Sigmoid colon (tissue), 7 donors: ENCODE data around the gene UNCX. TPM values are rescaled to one million over a fixed set of nuclear protein-coding genes. Genes with fewer than 3 reads are reported as not detected.

Source experiments
- DNase-seq: peaks from one replicate; pipeline ENCODE4 v3.0.0-alpha.2; 2019
- H3K27ac ChIP-seq, 4 donors: fragments of 200-600 bp; sonication (generic); one replicate each; pipeline ENCODE4 v1.5.1; 2016 to 2019; ENCODE audit warnings: mild to moderate bottlenecking in 1 of 4
- H3K27me3 ChIP-seq, 3 donors: fragments of 200-600 bp; sonication (generic); one replicate each; pipeline ENCODE4 v1.5.1; 2019; ENCODE audit warnings: mild to moderate bottlenecking in 1 of 3
- H3K36me3 ChIP-seq, 4 donors: fragments of 200-600 bp; sonication (generic); one replicate each; pipeline ENCODE4 v1.5.1; 2016 to 2019
- H3K4me1 ChIP-seq, 4 donors: fragments of 200-600 bp; sonication (generic); one replicate each; pipeline ENCODE4 v1.5.1; 2017 to 2019
- H3K4me3 ChIP-seq, 4 donors: fragments of 200-600 bp; sonication (generic); one replicate each; pipeline ENCODE4 v1.5.1; 2017 to 2019; ENCODE audit warnings: mild to moderate bottlenecking in 2 of 4, moderate library complexity in 1 of 4
- H3K9me3 ChIP-seq, 4 donors: fragments of 200-600 bp in 3 of 4; sonication (generic) in 3 of 4; one replicate each; pipeline versions ENCODE4 v1.5.1 to v1.6.1; 2013 to 2019
- CTCF ChIP-seq, 4 experiments: fragments of 450-650 bp in 3 of 4; fragments of 200-600 bp in 1 of 4; IDR thresholded peaks; one replicate each; pipeline ENCODE4 v1.5.1; 2016 to 2019; ENCODE audit warnings: antibody characterized with exemption in 4 of 4, mild to moderate bottlenecking in 3 of 4, moderate library complexity in 2 of 4
- EP300 ChIP-seq, 4 donors: sonication (generic); formaldehyde crosslinking; IDR thresholded peaks; one replicate each; pipeline ENCODE4 v1.6.1; 2017; ENCODE audit warnings: antibody characterized with exemption in 4 of 4
- POLR2A ChIP-seq, 2 donors: fragments of 450-650 bp; IDR thresholded peaks; one replicate each; pipeline ENCODE4 v1.6.1; 2016; ENCODE audit warnings: antibody characterized with exemption in 2 of 2, mild to moderate bottlenecking in 2 of 2, moderate library complexity in 2 of 2
- POLR2AphosphoS5 ChIP-seq, 4 donors: sonication (generic); formaldehyde crosslinking; IDR thresholded peaks; one replicate each; pipeline ENCODE4 v1.6.1; 2017; ENCODE audit warnings: antibody characterized with exemption in 4 of 4
- WGBS, 2 donors: extraction: QIAGEN DNeasy Blood & Tissue Kit; methylation state at CpG; one replicate each; pipeline ENCODE4 v1.1.7; 2013; 5-methylcytosine and 5-hydroxymethylcytosine counted together
- intact Hi-C: fragments of 100-400 bp; cut with DNase I; formaldehyde crosslinking; loops from one replicate; pipeline ENCODE4 v1.15.1; 2023
- polyA plus RNA-seq, 3 donors: library from polyadenylated mRNA; stranded (reverse); fragments of 200-250 nt; gene quantifications; one replicate each; pipeline ENCODE4 v1.2.3, GENCODE V29; 2013
- total RNA-seq, 4 donors: library from RNA; depleted of rRNA; stranded (reverse); fragments of >200 nt; gene quantifications; one replicate each; pipeline ENCODE4 v1.1.0, GENCODE V29; 2016
- donor health status: healthy with polysubstance abuse.
- donor health status: Bipolar disorder and iron deficiency.
- donor health status: healthy.

The UNCX gene
- total and polyA plus RNA-seq, 7 donors: not detected

DNA sequence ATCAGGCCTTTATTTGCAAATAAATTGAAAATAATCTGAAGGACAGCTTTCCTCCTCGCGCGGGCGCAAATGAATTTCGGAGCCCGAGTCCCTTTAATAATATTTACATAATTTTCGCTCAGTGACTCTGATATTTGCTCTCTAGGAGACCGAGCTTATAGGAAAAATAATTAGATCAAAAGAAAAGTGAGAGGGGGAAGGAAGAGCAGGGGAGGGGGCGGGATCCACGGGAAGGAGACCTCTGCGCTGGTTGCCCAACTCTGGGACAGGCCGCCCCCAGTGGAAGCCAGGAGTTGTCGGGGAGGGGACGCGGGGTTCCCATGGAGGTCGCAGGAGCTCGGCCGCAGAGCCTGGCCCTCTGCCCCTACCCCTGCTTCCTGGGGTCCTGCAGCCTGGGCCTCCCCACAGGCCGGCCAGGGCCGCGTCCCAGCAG is 5.8 kb downstream of the UNCX start:
- 11 to 18% methylated on average over 21 of the region's 21 CpGs for WGBS, 2 donors
- TF ChIP-seq CTCF (IDR thresholded peaks at IDR 0.05) (no peak), POLR2A (IDR thresholded peaks at IDR 0.05) (no peak), EP300 (IDR thresholded peaks at IDR 0.05) (no peak)

DNA sequence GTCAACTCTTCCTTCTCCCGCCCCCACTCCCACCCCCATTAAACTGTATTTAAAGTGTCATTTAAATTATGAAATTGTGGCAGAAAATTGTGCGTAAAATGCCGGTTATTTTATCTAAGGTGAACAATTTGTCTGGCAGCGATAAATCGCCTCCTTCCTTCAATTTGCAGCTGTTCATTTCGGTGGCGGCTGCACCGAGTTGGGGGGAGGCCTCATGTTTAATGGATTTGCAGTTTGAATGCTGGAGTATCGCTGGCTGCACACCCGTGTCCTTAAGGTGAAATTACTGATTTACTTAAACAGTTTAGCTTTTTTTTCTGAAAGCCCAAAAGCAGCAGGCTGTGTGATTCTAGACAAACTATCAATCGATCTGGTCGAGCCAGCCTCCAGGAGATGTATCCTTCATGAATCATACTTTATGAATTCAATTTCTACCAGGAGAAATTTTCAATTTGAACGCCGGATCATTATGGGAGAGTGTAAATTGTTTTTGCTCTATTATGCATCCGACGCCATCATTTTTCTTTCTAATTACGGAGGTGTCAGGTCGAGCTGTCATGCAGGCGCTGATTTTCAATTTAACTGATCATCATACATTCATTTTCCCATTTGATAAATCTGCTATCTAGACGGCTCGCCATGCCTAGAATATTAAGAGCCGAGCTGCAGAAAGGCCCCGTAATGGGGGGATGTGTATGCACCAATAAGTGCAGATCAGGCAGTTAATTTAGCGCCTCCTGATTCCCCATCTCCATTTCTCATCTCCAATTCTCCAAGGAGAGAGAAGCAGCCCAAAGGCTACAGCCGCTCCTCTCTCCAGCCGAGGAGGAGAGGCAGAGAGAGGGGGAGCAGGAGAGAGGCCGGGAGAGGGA is 6.5 kb downstream of the UNCX start:
- WGBS, 2 donors: 11 to 13% methylated on average over 27 of the region's 27 CpGs
- no peak for DNase-seq
- Histone ChIP-seq H3K36me3 (no peaks in the 10 kb centered on the region), H3K27ac (no peak overlapping the region), H3K4me3 (no peak overlapping the region), H3K27me3 (peaks cover 78 to 97% (median 88%) of the 10 kb centered on the region in 3 donors), H3K9me3 (no peaks in the 10 kb centered on the region), H3K4me1 (peaks cover 0 to 43% (median 33%) of the 10 kb centered on the region in 4 donors)
- TF ChIP-seq POLR2AphosphoS5 (IDR thresholded peaks at IDR 0.05): no peak
- no peak for TF ChIP-seq CTCF (IDR thresholded peaks at IDR 0.05)
- no peak for TF ChIP-seq POLR2A (IDR thresholded peaks at IDR 0.05)
- no peak for TF ChIP-seq EP300 (IDR thresholded peaks at IDR 0.05)
- intact Hi-C loops: no loop called here

More for the DNA sequence above, 5.8 kb downstream of the UNCX start:
- intact Hi-C loops: no loop called here
- no peak for DNase-seq
- peaks cover 78 to 97% (median 88%) of the 10 kb centered on the region in 3 donors for H3K27me3 ChIP-seq
- H3K4me1 ChIP-seq: peaks cover 0 to 43% (median 34%) of the 10 kb centered on the region in 4 donors
- H3K4me3 ChIP-seq: no peak overlapping the region
- H3K9me3 ChIP-seq: no peaks in the 10 kb centered on the region
- no peaks in the 10 kb centered on the region for H3K36me3 ChIP-seq
- H3K27ac ChIP-seq: no peak overlapping the region

DNA sequence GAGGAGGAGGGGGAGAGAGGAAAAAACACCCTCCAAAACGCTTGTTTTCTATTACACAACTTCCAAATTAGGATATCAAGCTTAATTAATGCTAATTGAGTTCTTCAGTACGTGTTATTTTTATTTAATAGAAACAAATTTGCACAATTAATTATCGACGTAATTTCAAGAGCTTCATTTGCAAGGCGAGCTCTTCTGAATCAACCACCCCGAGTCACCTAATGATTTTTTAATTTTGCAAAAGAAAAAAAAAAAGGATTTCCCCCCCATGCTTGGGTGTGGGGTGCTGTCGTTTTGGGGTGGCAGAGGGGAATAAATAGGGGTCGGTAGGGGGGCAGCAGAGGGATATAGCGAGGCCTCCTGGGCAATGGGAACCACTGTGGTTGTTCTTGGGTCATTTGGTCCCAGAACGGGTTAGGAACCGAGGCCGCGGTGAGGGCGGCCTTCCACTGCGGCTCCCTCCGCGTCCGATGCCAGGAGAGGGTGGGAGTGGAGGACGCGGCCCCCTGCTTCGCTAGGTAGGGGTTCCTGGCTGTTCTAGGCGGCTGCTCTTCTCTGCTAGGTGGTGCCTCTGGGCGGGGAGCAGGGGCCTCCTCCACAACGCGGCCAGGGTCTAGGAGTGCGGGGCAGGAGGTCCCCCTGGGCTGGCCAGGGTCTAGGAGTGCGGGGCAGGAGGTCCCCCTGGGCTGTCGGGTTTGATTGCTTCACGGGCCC is 7.3 kb downstream of the UNCX start:
- Histone ChIP-seq H3K27me3 (peaks cover 81 to 97% (median 88%) of the 10 kb centered on the region in 3 donors), H3K4me3 (no peak overlapping the region), H3K36me3 (no peaks in the 10 kb centered on the region), H3K4me1 (peaks cover 0 to 43% (median 31%) of the 10 kb centered on the region in 4 donors), H3K9me3 (no peaks in the 10 kb centered on the region), H3K27ac (no peak overlapping the region)
- 6 to 11% methylated on average over 29 of the region's 29 CpGs for WGBS, 2 donors
- DNase-seq: no peak
- intact Hi-C loops: no loop called here
- TF ChIP-seq POLR2AphosphoS5 (IDR thresholded peaks at IDR 0.05) (no peak), CTCF (IDR thresholded peaks at IDR 0.05) (no peak), EP300 (IDR thresholded peaks at IDR 0.05) (no peak), POLR2A (IDR thresholded peaks at IDR 0.05) (no peak)

DNA sequence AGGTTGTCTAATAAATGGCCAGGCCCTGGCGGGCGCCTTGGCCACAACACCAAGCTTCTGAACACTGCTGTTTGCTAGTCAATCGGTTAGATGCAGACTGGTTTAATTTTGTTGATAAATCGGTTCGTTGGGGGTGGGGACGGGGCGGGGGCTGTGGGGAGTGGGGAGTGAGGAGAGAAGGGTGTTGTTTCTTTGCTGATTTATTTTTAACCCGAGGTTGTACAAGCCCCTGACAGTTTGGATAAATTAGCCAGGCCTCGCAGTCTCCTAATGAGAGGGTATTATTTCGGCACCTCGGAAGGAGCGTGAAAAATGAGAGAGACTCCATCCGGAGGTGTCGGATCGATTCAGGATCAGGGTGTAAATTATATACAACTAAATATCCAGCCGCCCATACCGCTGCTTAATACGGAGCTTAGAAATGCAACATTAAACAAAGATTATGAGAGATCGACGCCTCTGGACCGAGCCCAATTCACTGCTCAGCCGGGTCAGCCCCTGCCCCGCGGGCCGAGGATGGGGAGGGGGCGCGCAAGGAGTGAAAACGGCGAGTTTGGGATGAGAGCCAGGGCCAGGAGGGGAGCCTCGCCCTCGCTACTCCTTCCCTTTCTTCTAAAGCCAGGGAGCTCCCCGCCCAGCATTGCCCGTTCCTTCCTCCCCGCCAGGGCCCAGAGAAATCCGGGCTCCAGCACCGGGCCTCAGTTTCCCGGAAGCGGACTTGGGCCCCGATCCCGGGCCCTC is 8.0 kb downstream of the UNCX start:
- 5 to 6% methylated on average over 40 of the region's 40 CpGs for WGBS, 2 donors

More for the DNA sequence above, 8.0 kb downstream of the UNCX start:
- no peaks in the 10 kb centered on the region for H3K36me3 ChIP-seq
- H3K4me1 ChIP-seq: peaks cover 0 to 36% (median 25%) of the 10 kb centered on the region in 4 donors
- H3K27ac ChIP-seq: no peak overlapping the region
- TF ChIP-seq EP300 (IDR thresholded peaks at IDR 0.05) (no peak), CTCF (IDR thresholded peaks at IDR 0.05) (no peak), POLR2A (IDR thresholded peaks at IDR 0.05) (no peak), POLR2AphosphoS5 (IDR thresholded peaks at IDR 0.05) (no peak)
- H3K4me3 ChIP-seq: no peak overlapping the region
- H3K9me3 ChIP-seq: no peaks in the 10 kb centered on the region
- intact Hi-C loops: no loop called here
- no peak for DNase-seq
- peaks cover 81 to 97% (median 88%) of the 10 kb centered on the region in 3 donors for H3K27me3 ChIP-seq
